B cell (primary cell): ENCODE measurements around the gene MINAR1. TPM values are rescaled to one million over a fixed set of nuclear protein-coding genes. Genes with fewer than 3 reads are reported as not detected.

Experiments
- ATAC-seq: fragments of 200-7000 bp; cut with Tn5 transposase; one replicate; pipeline ENCODE4 v1.10.0; 2021; ENCODE audit warnings: low read depth, mild to moderate bottlenecking, moderate number of reproducible peaks, moderate library complexity
- CTCF ChIA-PET: fragments of 350-600 bp; sonication (Branson Sonifier 250); formaldehyde crosslinking; loops from one replicate; lab custom pipeline; 2021; ENCODE audit warnings: antibody characterized with exemption, inconsistent platforms; lab: Charles Lee
- POLR2A ChIA-PET: fragments of 350-600 bp; sonication (Branson Sonifier 250); formaldehyde crosslinking; loops from one replicate; lab custom pipeline; 2021; ENCODE audit warnings: antibody characterized with exemption; lab: Charles Lee
- DNase-seq: peaks from one replicate; pipeline ENCODE4 v3.0.0; 2013
- H2AFZ ChIP-seq: 2 replicates; pipeline ENCODE4 v1.6.1; 2012; ENCODE audit warnings: mild to moderate bottlenecking, low read depth, low read length; ENCODE audit not compliant: insufficient read depth, poor library complexity, severe bottlenecking
- H3K27ac ChIP-seq, 2 donors: 1 replicate in 1 of 2; 2 replicates in 1 of 2; pipeline ENCODE4 v1.5.1; 2012 to 2013; ENCODE audit warnings: low read length in 2 of 2, mild to moderate bottlenecking in 2 of 2, moderate library complexity in 1 of 2
- H3K27me3 ChIP-seq, 4 experiments: fragments of 200-600 bp in 1 of 4; sonication (generic) in 1 of 4; replicated peaks in 1 of 4; 1 replicate in 2 of 4; 2 replicates in 2 of 4; pipeline versions ENCODE4 v1.6.1 to v1.7.0; 2013 to 2016; ENCODE audit warnings: low read length in 3 of 4, mild to moderate bottlenecking in 2 of 4, mixed read lengths in 1 of 4, moderate library complexity in 1 of 4; ENCODE audit not compliant: insufficient read depth in 4 of 4, control insufficient read depth in 3 of 4; ENCODE audit errors: control extremely low read depth in 1 of 4
- H3K36me3 ChIP-seq, 2 experiments: replicated peaks in 1 of 2; 1 replicate in 1 of 2; 2 replicates in 1 of 2; pipeline versions ENCODE4 v1.6.1 to v1.7.1; 2013; ENCODE audit warnings: low read length in 1 of 2; ENCODE audit not compliant: insufficient read depth in 2 of 2, control insufficient read depth in 1 of 2; ENCODE audit errors: control extremely low read depth in 1 of 2, extremely low read depth in 1 of 2
- H3K4me1 ChIP-seq, 2 donors: fragments of 200-600 bp in 1 of 2; sonication (generic) in 1 of 2; 1 replicate in 1 of 2; 2 replicates in 1 of 2; pipeline versions ENCODE4 v1.5.1 to v1.6.1; 2013 to 2017; ENCODE audit warnings: low read length in 2 of 2; ENCODE audit not compliant: control insufficient read depth in 2 of 2, insufficient read depth in 2 of 2
- H3K4me2 ChIP-seq: replicated peaks from 2 replicates; pipeline ENCODE3; 2012; ENCODE audit warnings: mild to moderate bottlenecking, low read depth, low read length; ENCODE audit not compliant: poor library complexity, severe bottlenecking
- H3K4me3 ChIP-seq, 5 experiments: fragments of 200-600 bp in 1 of 5; sonication (generic) in 1 of 5; 1 replicate in 3 of 5; 2 replicates in 2 of 5; pipeline versions ENCODE4 v1.5.1 to v1.7.0; 2011 to 2016; ENCODE audit warnings: low read length in 4 of 5, mild to moderate bottlenecking in 4 of 5, low read depth in 2 of 5, control low read depth in 1 of 5, moderate library complexity in 1 of 5; ENCODE audit not compliant: insufficient read depth in 1 of 5; ENCODE audit errors: control extremely low read depth in 1 of 5, extremely low read depth in 1 of 5
- H3K79me2 ChIP-seq: fragments of 200-600 bp; sonication (generic); one replicate; pipeline ENCODE4 v1.6.0; 2016; ENCODE audit warnings: low read length; ENCODE audit not compliant: control insufficient read depth, insufficient read depth
- H3K9ac ChIP-seq: fragments of 200-600 bp; sonication (generic); 2 replicates; pipeline ENCODE4 v1.6.1; 2017; ENCODE audit warnings: mild to moderate bottlenecking, low read length, moderate library complexity
- H3K9me3 ChIP-seq, 3 donors: one replicate each; pipeline versions ENCODE4 v1.6.1 to v1.7.1; 2013; ENCODE audit warnings: low read length in 2 of 3; ENCODE audit not compliant: control insufficient read depth in 2 of 3, insufficient read depth in 1 of 3; ENCODE audit errors: control extremely low read depth in 1 of 3
- H4K20me1 ChIP-seq: 2 replicates; pipeline ENCODE4 v1.6.0; 2012; ENCODE audit warnings: mild to moderate bottlenecking, low read length; ENCODE audit not compliant: insufficient read depth, control insufficient read depth, poor library complexity, severe bottlenecking
- H3K27ac Mint-ChIP-seq: one replicate; pipeline ENCODE4 v1.8.0; 2021; ENCODE audit warnings: mixed read lengths
- H3K27me3 Mint-ChIP-seq: one replicate; pipeline ENCODE4 v1.8.0; 2021; ENCODE audit warnings: mixed read lengths
- H3K4me1 Mint-ChIP-seq: one replicate; pipeline ENCODE4 v1.8.0; 2021; ENCODE audit warnings: mixed read lengths
- H3K4me3 Mint-ChIP-seq: one replicate; pipeline ENCODE4 v1.8.0; 2021; ENCODE audit warnings: mixed read lengths
- H3K9me3 Mint-ChIP-seq: one replicate; pipeline ENCODE4 v1.8.0; 2022; ENCODE audit warnings: mixed read lengths; ENCODE audit not compliant: insufficient read depth
- CTCF ChIP-seq: fragments of 200-600 bp; IDR thresholded peaks from one replicate; pipeline ENCODE4 v1.8.0; 2022; ENCODE audit warnings: antibody characterized with exemption, mild to moderate bottlenecking
- EZH2 ChIP-seq: IDR thresholded peaks from 2 replicates; pipeline ENCODE4 v1.6.1; 2012; ENCODE audit warnings: borderline replicate concordance, low read depth, mild to moderate bottlenecking, moderate library complexity, low read length; ENCODE audit not compliant: insufficient read depth, poor library complexity, severe bottlenecking
- WGBS: methylation state at CpG from one replicate; pipeline ENCODE4 v1.1.5; 2013; ENCODE audit warnings: missing lambda C conversion rate; ENCODE audit not compliant: insufficient coverage; 5-methylcytosine and 5-hydroxymethylcytosine counted together
- intact Hi-C: fragments of 100-400 bp; cut with micrococcal nuclease; formaldehyde crosslinking; loops from one replicate; pipeline ENCODE4 v1.10.0; 2022
- polyA minus RNA-seq: library from RNA; depleted of rRNA, polyadenylated mRNA; stranded (reverse); fragments of >200 nt; gene quantifications from 2 replicates; pipeline ENCODE4 v1.2.3, GENCODE V29; 2012
- polyA plus RNA-seq: library from polyadenylated mRNA; depleted of rRNA; stranded (reverse); fragments of >200 nt; gene quantifications from 2 replicates; pipeline ENCODE4 v1.2.3, GENCODE V29; 2012
- total RNA-seq, 2 donors: library from RNA; stranded (reverse); fragments of 120-200 nt in 1 of 2; gene quantifications; 1 replicate in 1 of 2; 2 replicates in 1 of 2; pipeline versions ENCODE4 v1.2.3 to v1.2.4, GENCODE V29; 2013 to 2022

Gene MINAR1
- total RNA-seq (0.27 and 0.29 TPM in 2 replicates), polyA plus RNA-seq (0.12 and 0.16 TPM in 2 replicates), polyA minus RNA-seq (0.69 and 0.71 TPM in 2 replicates)
- total RNA-seq (2013): 0.44 TPM

GRCh38 chr15:79431636-79432344, at the start of gene MINAR1:
TSS of gene MINAR1 (plus strand) at chr15:79432336. CDS start at chr15:79456148, 23,812 bp downstream.
- CTCF ChIA-PET: no interaction called here
- WGBS: 2% methylated on average over 84 of the region's 84 CpGs
- peaks cover 12 to 14% of the 10 kb centered on the region in 2 donors for H3K4me1 ChIP-seq
- H3K36me3 ChIP-seq: no peaks in the 10 kb centered on the region
- Mint-ChIP-seq H3K4me1 (peaks cover 12% of the 10 kb centered on the region), H3K27ac (no peak within 1 kb of the TSS), H3K27me3 (peaks cover 72% of the 10 kb centered on the region), H3K9me3 (no peaks in the 10 kb centered on the region), H3K4me3 (peak within 1 kb of the TSS; percentile 55)
- no peak within 1 kb of the TSS for H2AFZ ChIP-seq
- POLR2A ChIA-PET: no interaction called here
- peaks cover 0 to 43% (median 25%) of the 10 kb centered on the region in 4 experiments for H3K27me3 ChIP-seq
- no peak for TF ChIP-seq EZH2
- no peak for TF ChIP-seq CTCF
- DNase-seq (peak; percentile 28), ATAC-seq (no peak)
- H3K4me3 ChIP-seq: no peak within 1 kb of the TSS
- no peaks in the 10 kb centered on the region for H3K79me2 ChIP-seq
- peak within 1 kb of the TSS; percentile 48 for H3K4me2 ChIP-seq
- intact Hi-C loops: no loop called here
- H3K9me3 ChIP-seq: no peaks in the 10 kb centered on the region
- H4K20me1 ChIP-seq: no peaks in the 10 kb centered on the region
- no peak within 1 kb of the TSS for H3K27ac ChIP-seq
- H3K9ac ChIP-seq: no peak within 1 kb of the TSS

- H3K27me3 Mint-ChIP-seq: no peaks in the 10 kb centered on the region
- no peak for TF ChIP-seq EZH2
- TF ChIP-seq CTCF: no peak
- POLR2A ChIA-PET: no interaction called here
These were observed 37.9 kb upstream of the MINAR1 start for GRCh38 chr15:79394231-79394630.

More at GRCh38 chr15:79394231-79394630, 37.9 kb upstream of the MINAR1 start:
- Histone ChIP-seq H3K27ac (no peak overlapping the region), H2AFZ (no peak overlapping the region), H3K79me2 (no peaks in the 10 kb centered on the region), H4K20me1 (no peaks in the 10 kb centered on the region), H3K4me1 (no peaks in the 10 kb centered on the region), H3K4me2 (no peak overlapping the region), H3K27me3 (no peaks in the 10 kb centered on the region), H3K4me3 (no peak overlapping the region), H3K9ac (no peak overlapping the region), H3K36me3 (no peaks in the 10 kb centered on the region), H3K9me3 (no peaks in the 10 kb centered on the region)
- no peak overlapping the region for H3K4me3 Mint-ChIP-seq
- peaks cover 2% of the 10 kb centered on the region for H3K9me3 Mint-ChIP-seq
- no peak overlapping the region for H3K27ac Mint-ChIP-seq
- no peaks in the 10 kb centered on the region for H3K4me1 Mint-ChIP-seq
- CTCF ChIA-PET: interaction anchor here (2.9 kb wide), 1 partner anchor 13 kb away, joined by 20 read pairs; no protein-coding TSS in a partner anchor
- ATAC-seq: no peak
- 100% methylated on average over 2 of the region's 4 CpGs for WGBS
- intact Hi-C loops: no loop called here
- no peak for DNase-seq
